BE2C (cell line): Measurements from ENCODE around the gene NLN.

Experiments
- DNase-seq: peaks from one replicate; pipeline ENCODE4 v3.0.0-alpha.2; 2020
- H3K27me3 ChIP-seq: fragments of 250-450 bp; sonication (Bioruptor Pico); 2 replicates; pipeline ENCODE4 v1.5.1; 2020; ENCODE audit warnings: mild to moderate bottlenecking
- H3K36me3 ChIP-seq: fragments of 250-450 bp; sonication (Bioruptor Pico); 2 replicates; pipeline ENCODE4 v1.5.1; 2020; ENCODE audit warnings: mild to moderate bottlenecking
- H3K4me1 ChIP-seq: fragments of 250-450 bp; sonication (Bioruptor Pico); 2 replicates; pipeline ENCODE4 v1.5.1; 2020
- H3K4me3 ChIP-seq: 2 replicates; pipeline ENCODE4 v1.5.1; 2011; ENCODE audit warnings: low read depth, low read length
- H3K9me3 ChIP-seq: fragments of 250-450 bp; sonication (Bioruptor Pico); 2 replicates; pipeline ENCODE4 v1.5.1; 2020
- TF ChIP-seq, protein P1 (sequence below): IDR thresholded peaks from 2 replicates; pipeline ENCODE4 v1.5.1; 2012; ENCODE audit warnings: mild to moderate bottlenecking, low read depth, low read length

Gene NLN

DNA sequence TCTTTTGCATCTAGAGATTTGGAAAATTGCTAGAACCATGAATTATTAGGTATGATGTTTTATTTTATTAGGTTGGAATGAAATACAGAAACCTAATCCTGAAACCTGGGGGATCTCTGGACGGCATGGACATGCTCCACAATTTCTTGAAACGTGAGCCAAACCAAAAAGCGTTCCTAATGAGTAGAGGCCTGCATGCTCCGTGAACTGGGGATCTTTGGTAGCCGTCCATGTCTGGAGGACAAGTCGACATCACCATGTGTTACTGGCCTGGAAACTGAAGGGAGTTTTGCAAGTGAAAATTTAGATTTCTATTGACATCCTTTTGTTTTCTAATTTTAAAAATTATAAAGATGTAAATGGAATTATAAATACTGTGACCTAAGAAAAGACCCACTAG lies 100.7 kb downstream of the NLN start:
- H3K27me3 ChIP-seq, result no peaks in the 10 kb centered on the region
- TF ChIP-seq, protein P1, sequence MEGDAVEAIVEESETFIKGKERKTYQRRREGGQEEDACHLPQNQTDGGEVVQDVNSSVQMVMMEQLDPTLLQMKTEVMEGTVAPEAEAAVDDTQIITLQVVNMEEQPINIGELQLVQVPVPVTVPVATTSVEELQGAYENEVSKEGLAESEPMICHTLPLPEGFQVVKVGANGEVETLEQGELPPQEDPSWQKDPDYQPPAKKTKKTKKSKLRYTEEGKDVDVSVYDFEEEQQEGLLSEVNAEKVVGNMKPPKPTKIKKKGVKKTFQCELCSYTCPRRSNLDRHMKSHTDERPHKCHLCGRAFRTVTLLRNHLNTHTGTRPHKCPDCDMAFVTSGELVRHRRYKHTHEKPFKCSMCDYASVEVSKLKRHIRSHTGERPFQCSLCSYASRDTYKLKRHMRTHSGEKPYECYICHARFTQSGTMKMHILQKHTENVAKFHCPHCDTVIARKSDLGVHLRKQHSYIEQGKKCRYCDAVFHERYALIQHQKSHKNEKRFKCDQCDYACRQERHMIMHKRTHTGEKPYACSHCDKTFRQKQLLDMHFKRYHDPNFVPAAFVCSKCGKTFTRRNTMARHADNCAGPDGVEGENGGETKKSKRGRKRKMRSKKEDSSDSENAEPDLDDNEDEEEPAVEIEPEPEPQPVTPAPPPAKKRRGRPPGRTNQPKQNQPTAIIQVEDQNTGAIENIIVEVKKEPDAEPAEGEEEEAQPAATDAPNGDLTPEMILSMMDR, result no peak
- H3K9me3 ChIP-seq, result no peaks in the 10 kb centered on the region
- no peak for DNase-seq
- H3K4me3 ChIP-seq, result no peak overlapping the region
- H3K4me1 ChIP-seq, result no peaks in the 10 kb centered on the region
- H3K36me3 ChIP-seq, result peaks cover 12% of the 10 kb centered on the region

- no peaks in the 10 kb centered on the region for H3K27me3 ChIP-seq
- H3K4me3 ChIP-seq, result no peak overlapping the region
- no peaks in the 10 kb centered on the region for H3K4me1 ChIP-seq
- H3K36me3 ChIP-seq, result peaks cover 12% of the 10 kb centered on the region
- TF ChIP-seq, protein P1, result no peak
- H3K9me3 ChIP-seq, result no peaks in the 10 kb centered on the region
- no peak for DNase-seq
These were observed 101.2 kb downstream of the NLN start for GRCh38 chr5:65823204-65823603.

GRCh38 chr5:65823845-65824445 lies 101.9 kb downstream of the NLN start:
- H3K4me3 ChIP-seq, result no peak overlapping the region
- no peak for DNase-seq
- H3K4me1 ChIP-seq, result no peaks in the 10 kb centered on the region
- no peaks in the 10 kb centered on the region for H3K27me3 ChIP-seq
- TF ChIP-seq, protein P1, result no peak
- H3K9me3 ChIP-seq, result no peaks in the 10 kb centered on the region
- H3K36me3 ChIP-seq, result peaks cover 12% of the 10 kb centered on the region

DNA sequence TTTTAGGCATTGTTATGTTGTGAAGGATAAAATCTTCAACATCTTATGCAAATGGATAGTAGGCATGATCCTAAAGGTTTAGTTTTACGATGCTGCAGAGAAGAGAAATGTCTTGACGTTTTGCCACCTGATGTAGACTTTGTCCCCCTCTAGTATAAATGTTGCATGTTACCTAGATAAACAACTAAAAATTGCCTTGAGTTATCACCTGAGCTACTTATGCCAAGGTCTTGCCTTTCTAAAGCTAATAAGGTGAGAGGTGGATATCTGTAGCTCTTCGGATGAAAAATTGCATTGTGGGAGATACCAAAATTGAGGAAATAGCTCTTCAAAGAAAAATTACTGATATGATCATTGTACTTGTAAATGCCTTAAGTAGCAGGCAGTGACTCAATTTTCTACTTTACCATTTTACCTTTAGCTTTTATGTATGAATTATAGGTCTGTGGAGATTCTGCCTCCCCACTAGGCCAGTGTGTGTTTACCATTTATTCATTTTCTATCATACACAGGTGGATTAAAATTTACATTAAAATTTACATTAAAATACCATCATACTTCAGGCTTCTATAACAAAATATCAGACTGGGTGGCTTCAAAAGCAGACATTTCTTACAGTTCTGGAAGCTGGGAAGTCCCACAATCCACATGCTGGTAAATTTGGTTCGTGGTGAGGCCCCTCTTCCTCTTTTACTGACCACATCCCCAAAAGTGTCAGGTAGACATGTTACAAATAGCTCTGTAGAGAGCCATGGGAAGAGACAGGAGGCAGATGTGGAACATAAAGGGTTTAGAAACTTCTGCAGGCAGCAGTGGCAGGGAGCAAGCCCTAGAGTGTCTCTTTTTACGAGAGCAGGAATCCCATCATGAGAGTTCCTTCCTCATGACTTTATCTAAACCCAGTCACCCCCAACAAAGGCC lies 103.7 kb downstream of the NLN start:
- TF ChIP-seq, protein P1, result no peak
- Histone ChIP-seq H3K27me3 (no peaks in the 10 kb centered on the region), H3K9me3 (no peaks in the 10 kb centered on the region), H3K4me1 (no peaks in the 10 kb centered on the region), H3K4me3 (no peak overlapping the region), H3K36me3 (peaks cover 12% of the 10 kb centered on the region)
- no peak for DNase-seq

GRCh38 chr5:65828022-65828896 lies 106.3 kb downstream of the NLN start:
- Histone ChIP-seq H3K36me3 (peaks cover 11% of the 10 kb centered on the region), H3K4me1 (no peaks in the 10 kb centered on the region), H3K9me3 (no peaks in the 10 kb centered on the region), H3K4me3 (no peak overlapping the region), H3K27me3 (no peaks in the 10 kb centered on the region)
- TF ChIP-seq, protein P1, result no peak
- DNase-seq, result no peak
